PFSK-1 (cell line): ENCODE data around the gene PTPRN2.

Experiments used
- FOXP2 ChIP-seq: optimal IDR thresholded peaks from 2 replicates; pipeline ENCODE3; 2011; ENCODE audit warnings: borderline replicate concordance, control low read depth, inconsistent platforms; ENCODE audit not compliant: insufficient read depth; ENCODE audit errors: extremely low read length, extremely low read depth
- POLR2AphosphoS5 ChIP-seq: IDR thresholded peaks from 2 replicates; pipeline ENCODE4 v1.6.1; 2012; ENCODE audit warnings: low read depth, mild to moderate bottlenecking, control low read depth, low read length, moderate library complexity
- REST ChIP-seq, 2 experiments: IDR thresholded peaks; 2 replicates each; pipeline versions ENCODE4 v1.6.1 to v1.8.0; 2011 to 2012; ENCODE audit warnings: low read depth in 2 of 2, low read length in 2 of 2, control low read depth in 1 of 2, inconsistent platforms in 1 of 2, mild to moderate bottlenecking in 1 of 2, moderate library complexity in 1 of 2; ENCODE audit not compliant: insufficient read depth in 1 of 2
- SIN3A ChIP-seq: IDR thresholded peaks from 2 replicates; pipeline ENCODE4 v1.6.1; 2012; ENCODE audit warnings: mild to moderate bottlenecking, low read length, moderate library complexity, borderline replicate concordance; ENCODE audit not compliant: insufficient read depth
- TAF1 ChIP-seq: IDR thresholded peaks from 2 replicates; pipeline ENCODE4 v1.6.1; 2012; ENCODE audit warnings: low read length, control low read depth, borderline replicate concordance; ENCODE audit not compliant: insufficient read depth

PTPRN2 gene

DNA sequence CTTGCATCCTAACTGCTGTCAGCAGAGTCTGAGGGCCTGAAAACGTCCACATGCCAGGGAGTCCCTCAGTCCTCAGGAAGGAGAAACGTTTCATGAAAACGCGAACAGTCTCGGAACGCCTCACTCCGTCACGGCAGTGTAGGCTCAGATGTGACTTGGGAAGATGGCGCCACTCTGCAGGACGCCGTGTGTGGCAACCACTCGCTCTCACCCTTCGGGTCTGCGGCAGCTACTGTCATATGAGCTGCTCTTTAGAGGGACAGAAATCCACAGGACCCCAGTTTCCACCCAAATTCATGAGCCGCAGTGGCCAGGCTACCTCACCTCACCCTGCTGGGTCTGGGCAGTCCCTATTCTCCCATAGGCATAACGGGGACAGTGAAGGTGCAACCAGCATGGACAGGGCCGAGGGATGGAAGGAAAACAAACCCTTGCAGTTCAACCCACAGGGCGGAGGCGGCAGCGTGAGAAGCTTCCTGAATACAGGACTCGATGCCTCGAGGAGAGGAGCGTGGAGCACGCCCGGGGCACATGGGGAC is 812.5 kb downstream of the PTPRN2 start:
- no peak for TF ChIP-seq TAF1
- no peak for TF ChIP-seq SIN3A
- TF ChIP-seq FOXP2, result no peak
- no peak for TF ChIP-seq REST (IDR thresholded peaks at IDR 0.05; ENCODE audit: insufficient read depth in 1 of 2, low read depth in 2 of 2, low read length in 2 of 2)
- TF ChIP-seq POLR2AphosphoS5, result no peak

DNA sequence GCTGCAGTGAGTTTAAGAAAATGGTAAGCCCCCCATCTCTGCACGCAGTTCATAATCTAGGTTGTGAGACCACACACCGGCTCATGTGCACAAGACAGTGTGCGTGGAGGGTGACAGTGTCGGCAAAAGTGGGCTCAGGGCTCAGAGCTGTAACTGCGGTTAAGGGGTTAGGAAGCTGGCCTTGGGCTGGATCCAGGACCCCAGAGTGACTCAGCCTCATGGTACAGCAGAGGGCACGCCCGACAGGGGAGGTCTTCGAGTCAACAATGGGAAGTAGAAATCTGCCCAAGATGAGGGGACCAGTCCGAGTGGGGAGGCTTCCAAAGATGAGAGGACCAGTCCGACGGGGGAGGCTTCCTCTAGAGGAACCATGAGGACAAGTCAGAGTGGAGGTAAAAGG is 813.1 kb downstream of the PTPRN2 start:
- TF ChIP-seq POLR2AphosphoS5, result no peak
- TF ChIP-seq REST (IDR thresholded peaks at IDR 0.05; ENCODE audit: insufficient read depth in 1 of 2, low read depth in 2 of 2, low read length in 2 of 2), result no peak
- TF ChIP-seq SIN3A, result no peak

DNA sequence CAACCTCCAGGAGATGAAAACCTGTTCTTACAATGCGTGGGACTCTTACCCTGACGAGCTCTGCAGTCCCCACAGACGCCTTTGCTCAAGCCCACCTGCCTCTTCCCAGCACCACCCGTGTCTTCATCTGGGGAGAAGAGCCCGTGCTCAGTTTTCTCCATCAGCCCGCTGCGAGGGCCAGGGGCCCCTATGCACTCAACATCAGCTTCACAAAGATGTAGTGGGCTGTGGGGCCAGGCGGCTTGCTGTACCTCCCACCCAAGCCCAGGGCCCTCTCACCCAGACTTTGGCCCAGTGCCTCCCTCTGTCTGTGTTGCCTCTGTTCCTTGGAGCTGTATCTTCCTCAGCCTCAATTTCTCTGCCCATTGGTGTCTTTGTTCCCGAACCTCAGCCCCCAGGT is 814.3 kb downstream of the PTPRN2 start:
- TF ChIP-seq TAF1, result no peak
- TF ChIP-seq REST (IDR thresholded peaks at IDR 0.05; ENCODE audit: insufficient read depth in 1 of 2, low read depth in 2 of 2, low read length in 2 of 2), result no peak
- no peak for TF ChIP-seq POLR2AphosphoS5
- TF ChIP-seq SIN3A, result no peak
- no peak for TF ChIP-seq FOXP2

DNA sequence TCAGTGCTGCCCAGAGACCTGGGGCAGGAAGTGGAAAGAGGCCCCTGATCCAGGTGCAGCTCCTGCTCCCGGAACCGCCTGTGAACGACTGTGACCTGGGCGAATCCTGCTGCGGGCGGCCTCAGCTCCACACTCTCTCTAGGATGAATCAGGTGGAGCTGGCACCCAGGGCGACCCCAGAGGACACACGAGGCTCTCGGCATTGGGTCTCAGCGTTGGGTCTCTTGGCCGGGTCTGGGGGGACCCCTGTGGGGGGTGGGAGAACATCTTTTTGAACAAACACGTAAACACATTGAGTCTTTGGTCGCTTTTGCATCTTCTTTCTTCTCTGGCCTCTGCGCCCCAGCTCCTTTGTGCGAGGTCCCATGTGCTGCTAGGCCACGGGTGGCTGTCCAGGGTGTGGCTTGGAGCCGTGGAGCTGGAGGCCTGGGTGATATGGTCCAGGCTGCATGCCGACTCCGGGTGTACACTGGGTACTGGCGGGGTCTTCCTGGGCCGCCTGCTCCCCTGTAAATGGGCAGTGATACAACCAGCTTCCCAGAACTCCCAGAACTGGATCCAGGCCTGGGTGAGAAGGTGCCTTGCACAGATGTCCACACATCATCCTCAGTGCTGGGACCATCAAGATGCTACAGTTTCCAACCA is 815.0 kb downstream of the PTPRN2 start:
- TF ChIP-seq REST (IDR thresholded peaks at IDR 0.05; ENCODE audit: insufficient read depth in 1 of 2, low read depth in 2 of 2, low read length in 2 of 2), result no peak
- no peak for TF ChIP-seq POLR2AphosphoS5
- no peak for TF ChIP-seq FOXP2
- TF ChIP-seq SIN3A, result no peak
- TF ChIP-seq TAF1, result no peak

- TF ChIP-seq FOXP2, result no peak
- no peak for TF ChIP-seq POLR2AphosphoS5
- no peak for TF ChIP-seq SIN3A
Observed at GRCh38 chr7:157771689-157772088, 815.9 kb downstream of the PTPRN2 start.
